Parathyroid adenoma (tissue), 2 donors: Measurements from ENCODE around the gene SERTAD3.
"Not testable (repeated sequence)": the region's sequence is repeated elsewhere in the genome, so short reads cannot be mapped to it uniquely, and the experiment has no call there.

Experiments
- H2AFZ ChIP-seq: fragments of 300-600 bp; sonication (generic); one replicate; pipeline ENCODE4 v1.7.0; 2017; ENCODE audit warnings: antibody characterized with exemption, mild to moderate bottlenecking
- H3K27ac ChIP-seq: fragments of 300-600 bp; sonication (generic); one replicate; pipeline ENCODE4 v1.7.0; 2017
- H3K27me3 ChIP-seq: fragments of 300-600 bp; sonication (generic); one replicate; pipeline ENCODE4 v1.7.0; 2017; ENCODE audit warnings: low read length; ENCODE audit not compliant: control insufficient read depth, insufficient read depth
- H3K36me3 ChIP-seq: fragments of 300-600 bp; sonication (generic); one replicate; pipeline ENCODE4 v1.7.0; 2017; ENCODE audit warnings: low read length; ENCODE audit not compliant: control insufficient read depth, insufficient read depth
- H3K4me1 ChIP-seq: fragments of 300-600 bp; sonication (generic); one replicate; pipeline ENCODE4 v1.7.0; 2017; ENCODE audit warnings: control low read depth
- H3K4me2 ChIP-seq: fragments of 300-600 bp; sonication (generic); one replicate; pipeline ENCODE4 v1.7.0; 2017; ENCODE audit warnings: low read length
- H3K4me3 ChIP-seq: fragments of 300-600 bp; sonication (generic); one replicate; pipeline ENCODE4 v1.7.0; 2017; ENCODE audit warnings: low read depth, low read length
- H3K79me2 ChIP-seq: fragments of 300-600 bp; sonication (generic); one replicate; pipeline ENCODE4 v1.7.0; 2017; ENCODE audit warnings: control low read depth
- H3K9ac ChIP-seq: fragments of 300-600 bp; sonication (generic); one replicate; pipeline ENCODE4 v1.7.0; 2017; ENCODE audit warnings: mild to moderate bottlenecking
- H3K9me3 ChIP-seq: fragments of 300-600 bp; sonication (generic); one replicate; pipeline ENCODE4 v1.7.0; 2017; ENCODE audit warnings: low read length; ENCODE audit not compliant: control insufficient read depth
- TF ChIP-seq, protein P1 (sequence below): fragments of 300-600 bp; sonication (generic); IDR thresholded peaks from one replicate; pipeline ENCODE4 v1.7.0; 2017; ENCODE audit warnings: antibody characterized with exemption, mild to moderate bottlenecking
- donor health status: primary hyperparathyroidism.

The SERTAD3 gene

GRCh38 chr19:40461669-40462221 lies 17.6 kb upstream of the SERTAD3 start:
- Histone ChIP-seq H3K36me3 (no peaks in the 10 kb centered on the region), H3K4me3 (no peak overlapping the region), H3K79me2 (no peaks in the 10 kb centered on the region), H3K27me3 (no peaks in the 10 kb centered on the region), H3K9me3 (no peaks in the 10 kb centered on the region), H3K4me2 (no peak overlapping the region), H2AFZ (no peak overlapping the region), H3K9ac (no peak overlapping the region), H3K4me1 (peaks cover 13% of the 10 kb centered on the region), H3K27ac (no peak overlapping the region)
- TF ChIP-seq, protein P1, sequence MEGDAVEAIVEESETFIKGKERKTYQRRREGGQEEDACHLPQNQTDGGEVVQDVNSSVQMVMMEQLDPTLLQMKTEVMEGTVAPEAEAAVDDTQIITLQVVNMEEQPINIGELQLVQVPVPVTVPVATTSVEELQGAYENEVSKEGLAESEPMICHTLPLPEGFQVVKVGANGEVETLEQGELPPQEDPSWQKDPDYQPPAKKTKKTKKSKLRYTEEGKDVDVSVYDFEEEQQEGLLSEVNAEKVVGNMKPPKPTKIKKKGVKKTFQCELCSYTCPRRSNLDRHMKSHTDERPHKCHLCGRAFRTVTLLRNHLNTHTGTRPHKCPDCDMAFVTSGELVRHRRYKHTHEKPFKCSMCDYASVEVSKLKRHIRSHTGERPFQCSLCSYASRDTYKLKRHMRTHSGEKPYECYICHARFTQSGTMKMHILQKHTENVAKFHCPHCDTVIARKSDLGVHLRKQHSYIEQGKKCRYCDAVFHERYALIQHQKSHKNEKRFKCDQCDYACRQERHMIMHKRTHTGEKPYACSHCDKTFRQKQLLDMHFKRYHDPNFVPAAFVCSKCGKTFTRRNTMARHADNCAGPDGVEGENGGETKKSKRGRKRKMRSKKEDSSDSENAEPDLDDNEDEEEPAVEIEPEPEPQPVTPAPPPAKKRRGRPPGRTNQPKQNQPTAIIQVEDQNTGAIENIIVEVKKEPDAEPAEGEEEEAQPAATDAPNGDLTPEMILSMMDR: no peak

- H3K27ac ChIP-seq: no peak overlapping the region
- no peaks in the 10 kb centered on the region for H3K27me3 ChIP-seq
- no peak overlapping the region for H3K9ac ChIP-seq
- H3K4me1 ChIP-seq: peaks cover 5% of the 10 kb centered on the region
- no peaks in the 10 kb centered on the region for H3K36me3 ChIP-seq
- H2AFZ ChIP-seq: no peak overlapping the region
- H3K9me3 ChIP-seq: no peaks in the 10 kb centered on the region
- TF ChIP-seq, protein P1: no peak
- H3K4me2 ChIP-seq: no peak overlapping the region
- no peaks in the 10 kb centered on the region for H3K79me2 ChIP-seq
- no peak overlapping the region for H3K4me3 ChIP-seq
Observed at GRCh38 chr19:40460185-40460584, 16.1 kb upstream of the SERTAD3 start.

DNA sequence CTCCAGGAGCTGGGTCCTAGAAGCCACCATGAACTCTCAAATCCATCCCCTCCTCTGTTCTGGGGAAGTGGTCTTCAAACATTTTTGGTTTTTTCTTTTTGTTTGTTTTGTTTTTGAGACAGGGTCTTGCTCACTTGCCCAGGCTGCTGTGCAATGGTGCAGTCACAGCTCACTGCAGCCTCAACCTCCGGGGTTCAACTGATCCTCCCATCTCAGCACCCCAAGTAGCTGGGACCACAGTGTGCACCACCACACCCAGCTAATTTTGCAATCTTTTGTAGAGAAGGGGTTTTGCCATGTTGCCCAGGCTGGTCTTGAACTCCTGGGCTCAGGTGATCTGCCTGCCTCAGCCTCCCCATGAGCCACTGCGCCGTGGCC lies 14.5 kb upstream of the SERTAD3 start:
- Histone ChIP-seq H3K4me3 (no peak overlapping the region), H3K36me3 (no peaks in the 10 kb centered on the region), H3K27ac (no peak overlapping the region), H3K9me3 (no peaks in the 10 kb centered on the region), H2AFZ (no peak overlapping the region), H3K4me1 (no peaks in the 10 kb centered on the region), H3K4me2 (no peak overlapping the region), H3K79me2 (no peaks in the 10 kb centered on the region), H3K27me3 (no peaks in the 10 kb centered on the region), H3K9ac (no peak overlapping the region)
- TF ChIP-seq, protein P1: no peak

GRCh38 chr19:40457953-40458596 lies 13.9 kb upstream of the SERTAD3 start:
- Histone ChIP-seq H3K79me2 (no peaks in the 10 kb centered on the region), H3K27me3 (no peaks in the 10 kb centered on the region), H3K4me1 (no peaks in the 10 kb centered on the region), H3K27ac (no peak overlapping the region), H2AFZ (no peak overlapping the region), H3K9ac (no peak overlapping the region), H3K9me3 (no peaks in the 10 kb centered on the region), H3K4me2 (no peak overlapping the region), H3K36me3 (no peaks in the 10 kb centered on the region), H3K4me3 (no peak overlapping the region)
- TF ChIP-seq, protein P1: no peak

- no peak overlapping the region for H3K27ac ChIP-seq
- no peak overlapping the region for H3K9ac ChIP-seq
- no peaks in the 10 kb centered on the region for H3K36me3 ChIP-seq
- no peak overlapping the region for H3K4me3 ChIP-seq
- TF ChIP-seq, protein P1: no peak
- no peak overlapping the region for H3K4me2 ChIP-seq
- no peaks in the 10 kb centered on the region for H3K27me3 ChIP-seq
- no peaks in the 10 kb centered on the region for H3K4me1 ChIP-seq
- no peak overlapping the region for H2AFZ ChIP-seq
- no peaks in the 10 kb centered on the region for H3K9me3 ChIP-seq
- H3K79me2 ChIP-seq: no peaks in the 10 kb centered on the region
Observed at GRCh38 chr19:40457048-40457447, 12.9 kb upstream of the SERTAD3 start.

DNA sequence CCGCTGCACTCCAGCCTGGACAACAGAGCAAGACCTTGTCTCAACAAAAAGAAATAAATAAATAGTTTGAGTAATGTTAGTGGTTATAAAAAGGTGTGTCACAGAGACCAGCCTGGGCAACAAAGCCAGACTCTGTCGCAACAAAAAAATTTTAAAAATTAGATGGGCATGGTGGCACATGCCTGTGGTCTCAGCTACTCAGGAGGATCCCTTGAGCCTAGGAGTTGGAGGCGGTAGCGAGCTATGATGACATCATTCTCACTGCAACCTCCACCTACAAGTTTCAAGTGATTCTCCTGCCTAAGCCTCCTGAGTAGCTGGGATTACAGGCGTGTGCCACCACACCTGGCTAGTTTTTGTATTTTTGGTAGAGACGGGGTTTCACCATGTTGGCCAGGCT lies 9.8 kb upstream of the SERTAD3 start:
- H3K79me2 ChIP-seq, H3K9me3 ChIP-seq, H3K36me3 ChIP-seq, H3K27ac ChIP-seq, H3K9ac ChIP-seq, H3K4me1 ChIP-seq, H2AFZ ChIP-seq, H3K4me2 ChIP-seq, H3K27me3 ChIP-seq, H3K4me3 ChIP-seq: not testable (repeated sequence)
